Transverse colon (tissue), 4 donors: ENCODE data around the gene ECSIT. TPM values are rescaled to one million over a fixed set of nuclear protein-coding genes. Genes with fewer than 3 reads are reported as not detected.

Experiments
- DNase-seq: peaks from one replicate; pipeline ENCODE4 v3.0.0-alpha.2; 2019
- H3K27ac ChIP-seq, 4 donors: fragments of 200-600 bp; sonication (generic); 2 replicates each; pipeline ENCODE4 v1.5.1; 2016 to 2018; ENCODE audit warnings: inconsistent platforms in 4 of 4
- H3K27me3 ChIP-seq: fragments of 200-600 bp; sonication (generic); 2 replicates; pipeline ENCODE4 v1.5.1; 2017; ENCODE audit warnings: inconsistent platforms
- H3K36me3 ChIP-seq, 4 donors: fragments of 200-600 bp; sonication (generic); 2 replicates each; pipeline ENCODE4 v1.5.1; 2017 to 2019; ENCODE audit warnings: inconsistent platforms in 4 of 4
- H3K4me1 ChIP-seq, 4 donors: fragments of 200-600 bp; sonication (generic); 2 replicates each; pipeline ENCODE4 v1.5.1; 2017 to 2020; ENCODE audit warnings: inconsistent platforms in 4 of 4
- H3K4me3 ChIP-seq, 4 donors: fragments of 200-600 bp; sonication (generic); 1 replicate in 1 of 4; 2 replicates in 3 of 4; pipeline versions ENCODE4 v1.5.1 to v1.6.1; 2017 to 2019; ENCODE audit warnings: inconsistent platforms in 4 of 4
- H3K9me3 ChIP-seq, 2 donors: fragments of 200-600 bp; sonication (generic); 2 replicates each; pipeline ENCODE4 v1.5.1; 2017 to 2019; ENCODE audit warnings: inconsistent platforms in 2 of 2
- EP300 ChIP-seq: sonication (generic); formaldehyde crosslinking; IDR thresholded peaks from one replicate; pipeline ENCODE4 v1.6.1; 2017; ENCODE audit warnings: antibody characterized with exemption, low read depth
- POLR2A ChIP-seq: fragments of 450-650 bp; IDR thresholded peaks from one replicate; pipeline ENCODE4 v1.6.1; 2016; ENCODE audit warnings: antibody characterized with exemption, mild to moderate bottlenecking, moderate library complexity
- POLR2AphosphoS5 ChIP-seq, 3 donors: sonication (generic); formaldehyde crosslinking; IDR thresholded peaks; one replicate each; pipeline ENCODE4 v1.6.1; 2016; ENCODE audit warnings: antibody characterized with exemption in 3 of 3
- WGBS, 2 donors: methylation state at CpG; one replicate each; pipeline ENCODE4 v1.1.5; 2018; ENCODE audit warnings: low coverage in 1 of 2; 5-methylcytosine and 5-hydroxymethylcytosine counted together
- in situ Hi-C, 4 donors: fragments of 200-750 bp; cut with MboI; loops; one replicate each; pipeline versions ENCODE4 v1.15.0 to v1.15.1; 2017; ENCODE audit warnings: low sequenced_read_pairs in 3 of 4, low pct_ligation_motif_present in 1 of 4, low pct_unique_long_range_greater_than_20kb in 1 of 4
- intact Hi-C: fragments of 100-400 bp; cut with DNase I; formaldehyde crosslinking; loops from one replicate; pipeline ENCODE4 v1.15.1; 2023; ENCODE audit warnings: low total_unique reads
- total RNA-seq, 4 donors: library from RNA; depleted of rRNA; stranded (reverse); fragments of >200 nt; gene quantifications; one replicate each; pipeline ENCODE4 v1.1.0, GENCODE V29; 2016
- TF ChIP-seq, protein P1 (sequence below), 5 experiments: fragments of 200-600 bp in 3 of 5; fragments of 450-650 bp in 2 of 5; sonication (generic) in 3 of 5; IDR thresholded peaks; 1 replicate in 2 of 5; 2 replicates in 3 of 5; pipeline ENCODE4 v1.5.1; 2016 to 2017; ENCODE audit warnings: antibody characterized with exemption in 5 of 5, inconsistent platforms in 3 of 5, mild to moderate bottlenecking in 2 of 5, moderate library complexity in 1 of 5

ECSIT gene
- total RNA-seq, 4 donors from 2014 or later, result 20.9 to 63.4 (median 39.1) TPM

DNA sequence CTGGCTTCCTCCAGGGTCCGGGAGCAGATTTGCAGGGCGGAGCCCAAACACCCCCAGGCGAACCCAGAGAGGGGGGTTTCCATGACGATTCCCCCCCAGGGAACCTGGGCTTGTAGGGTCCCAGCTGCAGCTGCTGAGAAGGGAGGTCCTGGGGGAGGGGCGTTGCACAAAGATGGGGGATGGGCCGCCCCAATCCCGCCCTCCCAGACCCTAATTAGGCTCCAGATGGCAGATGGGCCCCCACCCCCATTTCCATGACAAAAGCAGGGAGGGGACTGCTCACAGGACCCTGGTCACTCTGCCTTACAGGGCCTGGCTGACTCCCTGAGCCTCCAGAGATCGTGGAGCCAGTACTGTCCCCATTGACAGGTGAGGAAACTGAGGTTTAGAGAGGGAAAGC is 63.3 kb downstream of the ECSIT start:
- WGBS, 2 donors, result 60% methylated on average over 8 of the region's 8 CpGs; no CpG with 5 or more reads in 1 of the 2 donors
- H3K27me3 ChIP-seq, result peaks cover 2% of the 10 kb centered on the region
- DNase-seq, result no peak
- intact Hi-C loops (no loop called here), in situ Hi-C loops (loop anchor here in 1 of 4 donors (25.0 kb wide), 1 partner anchor 178 kb away; the partner anchor contains the start of gene TSPAN16)
- H3K4me1 ChIP-seq, result no peaks in the 10 kb centered on the region
- no peak overlapping the region for H3K27ac ChIP-seq
- H3K9me3 ChIP-seq, result no peaks in the 10 kb centered on the region
- no peak for TF ChIP-seq POLR2A
- TF ChIP-seq, protein P1, sequence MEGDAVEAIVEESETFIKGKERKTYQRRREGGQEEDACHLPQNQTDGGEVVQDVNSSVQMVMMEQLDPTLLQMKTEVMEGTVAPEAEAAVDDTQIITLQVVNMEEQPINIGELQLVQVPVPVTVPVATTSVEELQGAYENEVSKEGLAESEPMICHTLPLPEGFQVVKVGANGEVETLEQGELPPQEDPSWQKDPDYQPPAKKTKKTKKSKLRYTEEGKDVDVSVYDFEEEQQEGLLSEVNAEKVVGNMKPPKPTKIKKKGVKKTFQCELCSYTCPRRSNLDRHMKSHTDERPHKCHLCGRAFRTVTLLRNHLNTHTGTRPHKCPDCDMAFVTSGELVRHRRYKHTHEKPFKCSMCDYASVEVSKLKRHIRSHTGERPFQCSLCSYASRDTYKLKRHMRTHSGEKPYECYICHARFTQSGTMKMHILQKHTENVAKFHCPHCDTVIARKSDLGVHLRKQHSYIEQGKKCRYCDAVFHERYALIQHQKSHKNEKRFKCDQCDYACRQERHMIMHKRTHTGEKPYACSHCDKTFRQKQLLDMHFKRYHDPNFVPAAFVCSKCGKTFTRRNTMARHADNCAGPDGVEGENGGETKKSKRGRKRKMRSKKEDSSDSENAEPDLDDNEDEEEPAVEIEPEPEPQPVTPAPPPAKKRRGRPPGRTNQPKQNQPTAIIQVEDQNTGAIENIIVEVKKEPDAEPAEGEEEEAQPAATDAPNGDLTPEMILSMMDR (IDR thresholded peaks at IDR 0.05), result no peak
- TF ChIP-seq EP300, result no peak
- no peak for TF ChIP-seq POLR2AphosphoS5 (IDR thresholded peaks at IDR 0.05)
- no peaks in the 10 kb centered on the region for H3K36me3 ChIP-seq
- no peak overlapping the region for H3K4me3 ChIP-seq

DNA sequence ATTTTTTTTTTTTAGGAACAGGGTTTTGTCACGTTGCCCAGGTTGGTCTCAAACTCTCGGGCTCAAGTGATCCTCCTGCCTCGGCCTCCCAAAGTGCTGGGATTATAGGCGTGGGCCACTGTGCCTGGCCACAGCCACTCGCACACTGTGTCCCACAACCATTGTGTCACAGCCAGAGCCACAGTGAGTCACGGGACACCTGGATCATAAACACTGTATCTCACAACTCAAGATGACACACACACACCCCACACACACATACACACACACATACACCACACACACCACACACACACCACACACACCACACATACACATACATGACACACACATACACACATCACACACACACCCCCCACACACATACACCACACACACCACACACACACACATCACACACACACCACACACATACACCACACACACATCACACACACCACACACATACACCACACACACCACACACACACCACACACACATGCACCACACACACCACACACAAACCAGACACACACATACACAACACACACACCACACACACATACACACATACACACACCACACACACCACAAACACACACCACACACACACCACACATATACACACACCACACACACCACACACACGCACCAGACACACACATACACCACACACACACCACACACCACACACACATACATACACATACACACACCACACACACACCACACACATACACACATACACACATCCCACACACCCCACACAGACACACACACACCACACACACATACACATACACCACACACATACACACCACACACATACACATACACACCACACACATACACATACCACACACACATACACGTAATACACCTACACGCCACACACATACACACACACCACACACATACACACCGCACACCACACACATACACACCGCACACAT is 64.3 kb downstream of the ECSIT start:
- Histone ChIP-seq H3K27ac (no peak overlapping the region), H3K4me1 (no peaks in the 10 kb centered on the region), H3K27me3 (peaks cover 9% of the 10 kb centered on the region), H3K9me3 (no peaks in the 10 kb centered on the region), H3K36me3 (no peaks in the 10 kb centered on the region), H3K4me3 (no peak overlapping the region)
- no peak for DNase-seq
- intact Hi-C loops (no loop called here), in situ Hi-C loops (loop anchor here in 1 of 4 donors (25.0 kb wide), 1 partner anchor 177 kb away; the partner anchor contains the start of gene TSPAN16)
- TF ChIP-seq, protein P1 (IDR thresholded peaks at IDR 0.05), result no peak
- no peak for TF ChIP-seq POLR2A
- no peak for TF ChIP-seq POLR2AphosphoS5 (IDR thresholded peaks at IDR 0.05)
- no peak for TF ChIP-seq EP300
- WGBS, 2 donors, result 64 to 84% methylated on average over 5 to 11 of the region's 11 CpGs

DNA sequence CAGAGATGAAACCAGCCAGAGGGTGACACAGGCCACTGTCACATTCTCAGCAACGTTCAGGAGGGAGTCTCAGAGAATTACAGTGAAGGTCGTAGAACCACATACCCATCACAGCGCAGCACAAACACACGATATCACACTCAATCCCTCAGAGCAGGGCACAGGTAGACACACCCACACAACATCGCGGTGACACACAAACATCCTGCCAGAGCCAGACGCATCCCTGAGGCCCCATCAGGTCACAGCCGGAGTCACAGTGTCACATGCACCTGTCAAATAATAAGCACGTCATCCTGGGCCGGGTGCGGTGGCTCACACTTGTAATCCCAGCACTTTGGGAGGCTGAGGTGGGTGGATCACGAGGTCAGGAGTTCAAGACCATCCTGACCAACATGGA is 65.5 kb downstream of the ECSIT start:
- no peaks in the 10 kb centered on the region for H3K9me3 ChIP-seq
- no peak for DNase-seq
- no peak overlapping the region for H3K4me3 ChIP-seq
- TF ChIP-seq POLR2AphosphoS5 (IDR thresholded peaks at IDR 0.05), result no peak
- TF ChIP-seq POLR2A, result no peak
- TF ChIP-seq, protein P1 (IDR thresholded peaks at IDR 0.05), result no peak
- no peak for TF ChIP-seq EP300
- no peak overlapping the region for H3K27ac ChIP-seq
- WGBS, 2 donors, result 49% methylated on average over 12 of the region's 12 CpGs; no CpG with 5 or more reads in 1 of the 2 donors
- no peaks in the 10 kb centered on the region for H3K36me3 ChIP-seq
- peaks cover 19% of the 10 kb centered on the region for H3K27me3 ChIP-seq
- no peaks in the 10 kb centered on the region for H3K4me1 ChIP-seq
- intact Hi-C loops, result no loop called here
- in situ Hi-C loops, result loop anchor here in 1 of 4 donors (25.0 kb wide), 1 partner anchor 176 kb away; the partner anchor contains the start of gene TSPAN16

DNA sequence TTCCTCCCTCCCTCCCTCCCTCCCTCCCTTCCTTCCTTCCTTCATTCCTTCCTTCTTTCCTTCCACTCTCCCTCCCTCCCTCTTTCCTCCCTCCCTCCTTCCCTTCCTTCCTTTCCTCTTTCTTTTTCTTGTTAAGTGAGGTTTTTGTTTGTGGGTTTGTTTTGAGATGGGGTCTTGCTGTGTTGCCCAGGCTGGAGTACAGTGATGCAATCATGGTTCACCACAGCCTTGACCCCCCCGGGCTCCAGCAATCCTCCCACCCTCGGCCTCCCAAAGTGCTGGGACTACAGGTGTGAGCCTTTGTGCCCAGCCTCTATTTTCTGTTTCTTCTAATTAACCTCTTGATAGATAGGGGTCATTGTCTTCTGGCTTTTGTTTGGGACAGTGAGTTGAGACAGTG is 67.5 kb downstream of the ECSIT start:
- Histone ChIP-seq H3K9me3 (no peaks in the 10 kb centered on the region), H3K4me1 (no peaks in the 10 kb centered on the region), H3K36me3 (no peaks in the 10 kb centered on the region), H3K27ac (no peak overlapping the region), H3K27me3 (peaks cover 32% of the 10 kb centered on the region), H3K4me3 (no peak overlapping the region)
- TF ChIP-seq, protein P1 (IDR thresholded peaks at IDR 0.05), result no peak
- TF ChIP-seq EP300, result no peak
- TF ChIP-seq POLR2AphosphoS5 (IDR thresholded peaks at IDR 0.05), result no peak
- intact Hi-C loops (no loop called here), in situ Hi-C loops (loop anchor here in 1 of 4 donors (25.0 kb wide), 1 partner anchor 174 kb away; the partner anchor contains the start of gene TSPAN16)
- WGBS, 2 donors, result 55% methylated on average over 2 of the region's 2 CpGs; no CpG with 5 or more reads in 1 of the 2 donors
- no peak for DNase-seq
